Activated gamma-delta T cell treated with anti-CD3 and anti-CD28 coated beads, Interleukin-2, amount 50 U/mL, for 16 hours (primary cell): ENCODE measurements around the gene RFX8.
"Not testable (repeated sequence)": the region's sequence is repeated elsewhere in the genome, so short reads cannot be mapped to it uniquely, and the experiment has no call there.

Experiments used
- DNase-seq: peaks from one replicate; pipeline ENCODE4 v3.0.0-alpha.2; 2020; ENCODE audit warnings: low read depth

The RFX8 gene

GRCh38 chr2:101486258-101486701, 11.4 kb upstream of the RFX8 start:
- no peak for DNase-seq

GRCh38 chr2:101485856-101486255, 10.9 kb upstream of the RFX8 start:
- no peak for DNase-seq

GRCh38 chr2:101480764-101481163, 5.9 kb upstream of the RFX8 start:
- no peak for DNase-seq

GRCh38 chr2:101479810-101480209, 4.9 kb upstream of the RFX8 start:
- DNase-seq: no peak

- no peak for DNase-seq
Measured at GRCh38 chr2:101479328-101479727, 4.4 kb upstream of the RFX8 start.

- no peak for DNase-seq
Measured at GRCh38 chr2:101478181-101479001, 3.5 kb upstream of the RFX8 start.

GRCh38 chr2:101477556-101477955, 2.6 kb upstream of the RFX8 start:
- no peak for DNase-seq

- DNase-seq: no peak
Measured at GRCh38 chr2:101476605-101477208, 1.8 kb upstream of the RFX8 start.

GRCh38 chr2:101473911-101474701, 806 bp downstream of the RFX8 start:
- peak; percentile 3 for DNase-seq

- DNase-seq: no peak
Measured at GRCh38 chr2:101473591-101473910, 1.4 kb downstream of the RFX8 start.

GRCh38 chr2:101469863-101470262, 5.0 kb downstream of the RFX8 start:
- DNase-seq: no peak

GRCh38 chr2:101467306-101467705, 7.6 kb downstream of the RFX8 start:
- no peak for DNase-seq

GRCh38 chr2:101466426-101466825, 8.5 kb downstream of the RFX8 start:
- DNase-seq: no peak

GRCh38 chr2:101464841-101465240, 10.1 kb downstream of the RFX8 start:
- DNase-seq: no peak

GRCh38 chr2:101463911-101464641, 10.8 kb downstream of the RFX8 start:
- no peak for DNase-seq

GRCh38 chr2:101463421-101463820, 11.5 kb downstream of the RFX8 start:
- no peak for DNase-seq

GRCh38 chr2:101461381-101461780, 13.5 kb downstream of the RFX8 start:
- no peak for DNase-seq

GRCh38 chr2:101454408-101454807, 20.5 kb downstream of the RFX8 start:
- not testable (repeated sequence) for DNase-seq

GRCh38 chr2:101450965-101451364, 23.9 kb downstream of the RFX8 start:
- DNase-seq: no peak

GRCh38 chr2:101446869-101447268, 28.0 kb downstream of the RFX8 start:
- DNase-seq: no peak

- no peak for DNase-seq
Measured at GRCh38 chr2:101442667-101443061, 32.2 kb downstream of the RFX8 start.

- no peak for DNase-seq
Measured at GRCh38 chr2:101442042-101442666, 32.8 kb downstream of the RFX8 start.
